Measurements from ENCODE around the gene REXO4.

DNA sequence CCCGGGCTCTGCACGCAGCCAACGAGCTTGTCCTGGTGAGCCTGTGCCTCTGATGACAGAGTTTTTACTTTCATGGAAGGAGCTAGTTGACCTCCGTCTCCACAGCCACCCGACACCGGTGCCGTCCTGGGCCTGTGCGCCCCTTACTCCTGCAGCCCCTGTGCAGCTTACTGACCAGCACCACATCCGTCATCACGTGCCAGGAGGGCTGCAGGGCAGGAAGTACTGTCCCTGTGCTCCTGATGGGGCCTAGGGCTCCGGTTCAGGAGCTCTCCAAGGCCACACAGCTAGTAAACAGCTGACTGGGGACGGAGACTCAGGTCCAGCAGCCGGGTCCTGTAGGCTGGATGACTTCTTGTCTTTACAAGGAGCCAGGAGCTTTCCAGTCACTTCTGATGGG lies 31.5 kb downstream of the REXO4 start:
- TF ChIP-seq, protein P1, sequence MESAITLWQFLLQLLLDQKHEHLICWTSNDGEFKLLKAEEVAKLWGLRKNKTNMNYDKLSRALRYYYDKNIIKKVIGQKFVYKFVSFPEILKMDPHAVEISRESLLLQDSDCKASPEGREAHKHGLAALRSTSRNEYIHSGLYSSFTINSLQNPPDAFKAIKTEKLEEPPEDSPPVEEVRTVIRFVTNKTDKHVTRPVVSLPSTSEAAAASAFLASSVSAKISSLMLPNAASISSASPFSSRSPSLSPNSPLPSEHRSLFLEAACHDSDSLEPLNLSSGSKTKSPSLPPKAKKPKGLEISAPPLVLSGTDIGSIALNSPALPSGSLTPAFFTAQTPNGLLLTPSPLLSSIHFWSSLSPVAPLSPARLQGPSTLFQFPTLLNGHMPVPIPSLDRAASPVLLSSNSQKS (CRISPR knock-in tag; IDR thresholded peaks at IDR 0.05), result no peak
- no peak for TF ChIP-seq EP300 (IDR thresholded peaks at IDR 0.05; ENCODE audit: low read length)
- TF ChIP-seq SRSF9 (IDR thresholded peaks at IDR 0.05; ENCODE audit: borderline replicate concordance, low read depth, low read length), result no peak
- no peak for TF ChIP-seq YY1 (IDR thresholded peaks at IDR 0.05; ENCODE audit: borderline replicate concordance in 1 of 3, control insufficient read depth in 1 of 3, extremely low read depth in 1 of 3, insufficient read depth in 3 of 3, insufficient read length in 1 of 3, insufficient replicate concordance in 2 of 3, low read depth in 1 of 3, low read length in 2 of 3)
- no peak for TF ChIP-seq ZNF124 (CRISPR knock-in tag; IDR thresholded peaks at IDR 0.05)
- no peak for TF ChIP-seq RFX5 (IDR thresholded peaks at IDR 0.05; ENCODE audit: low read depth, low read length)
